Neural cell (in vitro differentiated cells): ENCODE measurements around the gene TAGAP. TPM values are rescaled to one million over a fixed set of nuclear protein-coding genes. Genes with fewer than 3 reads are reported as not detected.

Source experiments
- H2AFZ ChIP-seq: fragments of 200-600, 300-800 bp; sonication (generic), shearing (Covaris generic); 2 replicates; pipeline ENCODE4 v1.6.0; 2014; ENCODE audit warnings: low read depth, mild to moderate bottlenecking, antibody characterized with exemption, low read length, moderate library complexity
- H3F3A ChIP-seq: fragments of 200-600 bp; shearing (Covaris generic); 2 replicates; pipeline ENCODE4 v1.6.1; 2016; ENCODE audit warnings: mild to moderate bottlenecking, moderate library complexity, mixed read lengths, antibody characterized with exemption, low read length; ENCODE audit not compliant: insufficient read depth, poor library complexity, severe bottlenecking
- H3K27ac ChIP-seq: fragments of 200-600, 300-800 bp; sonication (generic), shearing (Covaris generic); 2 replicates; pipeline ENCODE4 v1.5.1; 2014; ENCODE audit warnings: mild to moderate bottlenecking, low read length, moderate library complexity
- H3K27me3 ChIP-seq: fragments of 300-800, 200-600 bp; sonication (generic), shearing (Covaris generic); 2 replicates; pipeline ENCODE4 v1.6.0; 2014; ENCODE audit warnings: mild to moderate bottlenecking, low read depth, low read length, moderate library complexity; ENCODE audit not compliant: insufficient read depth
- H3K36me3 ChIP-seq: fragments of 300-800, 200-600 bp; sonication (generic), shearing (Covaris generic); 2 replicates; pipeline ENCODE4 v1.5.1; 2014; ENCODE audit warnings: mild to moderate bottlenecking, antibody characterized with exemption, low read length, moderate library complexity; ENCODE audit not compliant: insufficient read depth
- H3K4me2 ChIP-seq: fragments of 300-800, 200-600 bp; sonication (generic), shearing (Covaris generic); 2 replicates; pipeline ENCODE4 v1.6.0; 2014; ENCODE audit warnings: mild to moderate bottlenecking, low read length
- H3K4me3 ChIP-seq: fragments of 300-800, 200-600 bp; sonication (generic), shearing (Covaris generic); 2 replicates; pipeline ENCODE4 v1.5.1; 2014; ENCODE audit warnings: mild to moderate bottlenecking, low read length, moderate library complexity
- H3K79me2 ChIP-seq: fragments of 200-600 bp; shearing (Covaris generic); replicated peaks from 2 replicates; pipeline ENCODE4 v1.6.0; 2014; ENCODE audit warnings: mild to moderate bottlenecking, low read length, moderate library complexity; ENCODE audit not compliant: insufficient read depth
- H3K9ac ChIP-seq: fragments of 300-800, 200-600 bp; sonication (generic), shearing (Covaris generic); 2 replicates; pipeline ENCODE4 v1.6.1; 2016; ENCODE audit warnings: mild to moderate bottlenecking, low read length, mixed read lengths
- H3K9me2 ChIP-seq: fragments of 200-600 bp; shearing (Covaris generic); 2 replicates; pipeline ENCODE4 v1.6.1; 2016; ENCODE audit warnings: mild to moderate bottlenecking, low read length, mixed read lengths; ENCODE audit not compliant: insufficient read depth
- H3K9me3 ChIP-seq: fragments of 200-600, 300-800 bp; sonication (generic), shearing (Covaris generic); 2 replicates; pipeline ENCODE4 v1.6.1; 2016; ENCODE audit warnings: mild to moderate bottlenecking, mixed run types, low read length, moderate library complexity, mixed read lengths
- H4K20me1 ChIP-seq: fragments of 200-600 bp; shearing (Covaris generic); 2 replicates; pipeline ENCODE4 v1.6.1; 2016; ENCODE audit warnings: mild to moderate bottlenecking, mixed run types; ENCODE audit not compliant: insufficient read depth
- CTCF ChIP-seq: fragments of 450-650 bp; IDR thresholded peaks from 2 replicates; pipeline ENCODE4 v1.5.1; 2014; ENCODE audit warnings: antibody characterized with exemption, mild to moderate bottlenecking, moderate library complexity; ENCODE audit not compliant: poor library complexity, severe bottlenecking
- EP300 ChIP-seq: fragments of 450-650 bp; conservative IDR thresholded peaks from 2 replicates; pipeline ENCODE4 v1.6.1; 2014; ENCODE audit warnings: antibody characterized with exemption, mild to moderate bottlenecking, moderate library complexity; ENCODE audit not compliant: poor library complexity, severe bottlenecking
- EZH2 ChIP-seq: fragments of 200-600, 300-800 bp; shearing (Covaris generic), sonication (generic); IDR thresholded peaks from 2 replicates; pipeline ENCODE4 v1.6.1; 2014; ENCODE audit warnings: antibody characterized with exemption, low read length, borderline replicate concordance, mild to moderate bottlenecking; ENCODE audit not compliant: insufficient read depth, poor library complexity, severe bottlenecking
- MXI1 ChIP-seq: fragments of 450-650 bp; conservative IDR thresholded peaks from 2 replicates; pipeline ENCODE4 v1.6.1; 2014; ENCODE audit warnings: antibody characterized with exemption, mild to moderate bottlenecking; ENCODE audit not compliant: poor library complexity, severe bottlenecking
- POLR2AphosphoS5 ChIP-seq: IDR thresholded peaks from 2 replicates; pipeline ENCODE4 v1.6.1; 2012
- RAD21 ChIP-seq: fragments of 450-650 bp; conservative IDR thresholded peaks from 2 replicates; pipeline ENCODE4 v1.6.1; 2014; ENCODE audit warnings: antibody characterized with exemption, mild to moderate bottlenecking, moderate library complexity
- REST ChIP-seq: IDR thresholded peaks from 2 replicates; pipeline ENCODE4 v1.6.1; 2012; ENCODE audit warnings: borderline replicate concordance
- SMC3 ChIP-seq: fragments of 450-650 bp; conservative IDR thresholded peaks from 2 replicates; pipeline ENCODE4 v1.6.1; 2014; ENCODE audit warnings: antibody characterized with exemption, mild to moderate bottlenecking, moderate library complexity; ENCODE audit not compliant: poor library complexity
- TAF1 ChIP-seq: IDR thresholded peaks from 2 replicates; pipeline ENCODE4 v1.6.1; 2012; ENCODE audit warnings: low read depth
- polyA plus RNA-seq: library from polyadenylated mRNA; depleted of rRNA; stranded (reverse); fragments of >200 nt; gene quantifications from 2 replicates; pipeline ENCODE4 v1.2.3, GENCODE V29; 2014

The TAGAP gene
- polyA plus RNA-seq, 1 donor from 2014 or later = not detected

- Histone ChIP-seq H3K9me3 (no peaks in the 10 kb centered on the region), H4K20me1 (no peaks in the 10 kb centered on the region), H3K79me2 (no peaks in the 10 kb centered on the region), H3K9ac (no peak overlapping the region), H3F3A (no peaks in the 10 kb centered on the region), H3K27ac (no peak overlapping the region), H2AFZ (no peak overlapping the region), H3K27me3 (no peaks in the 10 kb centered on the region), H3K4me2 (no peak overlapping the region), H3K36me3 (no peaks in the 10 kb centered on the region), H3K9me2 (no peaks in the 10 kb centered on the region), H3K4me3 (no peak overlapping the region)
- TF ChIP-seq TAF1 = no peak
- TF ChIP-seq MXI1 = no peak
- no peak for TF ChIP-seq POLR2AphosphoS5
- no peak for TF ChIP-seq REST
- no peak for TF ChIP-seq EP300
- no peak for TF ChIP-seq EZH2
- no peak for TF ChIP-seq SMC3
These were observed 1.5 kb downstream of the TAGAP start for GRCh38 chr6:159043251-159043650.

- Histone ChIP-seq H3K4me3 (no peak overlapping the region), H3K9me2 (no peaks in the 10 kb centered on the region), H3K27me3 (no peaks in the 10 kb centered on the region), H2AFZ (no peak overlapping the region), H3K36me3 (no peaks in the 10 kb centered on the region), H3K9me3 (no peaks in the 10 kb centered on the region), H3K27ac (no peak overlapping the region), H4K20me1 (no peaks in the 10 kb centered on the region), H3K4me2 (no peak overlapping the region), H3K79me2 (no peaks in the 10 kb centered on the region), H3K9ac (no peak overlapping the region), H3F3A (no peaks in the 10 kb centered on the region)
- no peak for TF ChIP-seq EZH2
- no peak for TF ChIP-seq POLR2AphosphoS5
- TF ChIP-seq RAD21 = no peak
- no peak for TF ChIP-seq REST
- no peak for TF ChIP-seq MXI1
- TF ChIP-seq EP300 = no peak
- no peak for TF ChIP-seq SMC3
- TF ChIP-seq TAF1 = no peak
- TF ChIP-seq CTCF = no peak
These were observed 2.0 kb downstream of the TAGAP start for GRCh38 chr6:159042826-159043181.
